IPS-18a (cell line): ENCODE measurements around the gene GCG.

ENCODE experiments used
- H3K27ac ChIP-seq: one replicate; pipeline ENCODE4 v1.5.1; 2013; ENCODE audit warnings: low read length
- H3K27me3 ChIP-seq: one replicate; pipeline ENCODE4 v1.6.1; 2013; ENCODE audit warnings: mild to moderate bottlenecking, low read length; ENCODE audit not compliant: control insufficient read depth, insufficient read depth
- H3K36me3 ChIP-seq: one replicate; pipeline ENCODE4 v1.6.1; 2013; ENCODE audit warnings: low read depth, low read length; ENCODE audit not compliant: control insufficient read depth
- H3K4me1 ChIP-seq: one replicate; pipeline ENCODE4 v1.6.1; 2013; ENCODE audit warnings: low read depth, low read length; ENCODE audit not compliant: control insufficient read depth
- H3K4me3 ChIP-seq: one replicate; pipeline ENCODE4 v1.5.1; 2013; ENCODE audit warnings: low read length
- H3K9ac ChIP-seq: one replicate; pipeline ENCODE4 v1.6.1; 2013; ENCODE audit warnings: mild to moderate bottlenecking, low read length, moderate library complexity
- H3K9me3 ChIP-seq: one replicate; pipeline ENCODE4 v1.6.1; 2013; ENCODE audit warnings: low read depth, low read length; ENCODE audit not compliant: control insufficient read depth

The GCG gene

GRCh38 chr2:162149466-162149865 is 2.6 kb downstream of the GCG start:
- Histone ChIP-seq H3K4me1 (peaks cover 3% of the 10 kb centered on the region), H3K4me3 (no peak overlapping the region), H3K9me3 (no peaks in the 10 kb centered on the region), H3K27ac (no peak overlapping the region), H3K27me3 (no peaks in the 10 kb centered on the region), H3K36me3 (no peaks in the 10 kb centered on the region), H3K9ac (no peak overlapping the region)

GRCh38 chr2:162148956-162149355 is 3.1 kb downstream of the GCG start:
- no peaks in the 10 kb centered on the region for H3K9me3 ChIP-seq
- no peak overlapping the region for H3K27ac ChIP-seq
- no peak overlapping the region for H3K4me3 ChIP-seq
- H3K27me3 ChIP-seq = no peaks in the 10 kb centered on the region
- H3K9ac ChIP-seq = no peak overlapping the region
- H3K36me3 ChIP-seq = no peaks in the 10 kb centered on the region
- peaks cover 3% of the 10 kb centered on the region for H3K4me1 ChIP-seq

- no peak overlapping the region for H3K4me3 ChIP-seq
- H3K9me3 ChIP-seq = no peaks in the 10 kb centered on the region
- no peaks in the 10 kb centered on the region for H3K4me1 ChIP-seq
- H3K36me3 ChIP-seq = no peaks in the 10 kb centered on the region
- H3K27me3 ChIP-seq = no peaks in the 10 kb centered on the region
- H3K27ac ChIP-seq = no peak overlapping the region
- H3K9ac ChIP-seq = no peak overlapping the region
Measured at GRCh38 chr2:162143969-162144368, 8.1 kb downstream of the GCG start.

- no peaks in the 10 kb centered on the region for H3K36me3 ChIP-seq
- H3K27ac ChIP-seq = no peak overlapping the region
- H3K4me1 ChIP-seq = no peaks in the 10 kb centered on the region
- H3K27me3 ChIP-seq = no peaks in the 10 kb centered on the region
- H3K9me3 ChIP-seq = no peaks in the 10 kb centered on the region
- H3K9ac ChIP-seq = no peak overlapping the region
- H3K4me3 ChIP-seq = no peak overlapping the region
Measured at GRCh38 chr2:162138310-162138709, 13.7 kb downstream of the GCG start.

- Histone ChIP-seq H3K36me3 (no peaks in the 10 kb centered on the region), H3K4me1 (no peaks in the 10 kb centered on the region), H3K9ac (no peak overlapping the region), H3K4me3 (no peak overlapping the region), H3K27me3 (no peaks in the 10 kb centered on the region), H3K27ac (no peak overlapping the region), H3K9me3 (no peaks in the 10 kb centered on the region)
Measured at GRCh38 chr2:162127422-162127821, 24.6 kb downstream of the GCG start.

GRCh38 chr2:162126527-162126926 is 25.5 kb downstream of the GCG start:
- Histone ChIP-seq H3K27ac (no peak overlapping the region), H3K4me3 (no peak overlapping the region), H3K36me3 (no peaks in the 10 kb centered on the region), H3K9me3 (no peaks in the 10 kb centered on the region), H3K4me1 (no peaks in the 10 kb centered on the region), H3K27me3 (no peaks in the 10 kb centered on the region), H3K9ac (no peak overlapping the region)

GRCh38 chr2:162126111-162126519 is 25.9 kb downstream of the GCG start:
- Histone ChIP-seq H3K4me3 (no peak overlapping the region), H3K36me3 (no peaks in the 10 kb centered on the region), H3K27me3 (no peaks in the 10 kb centered on the region), H3K9me3 (no peaks in the 10 kb centered on the region), H3K9ac (no peak overlapping the region), H3K4me1 (no peaks in the 10 kb centered on the region), H3K27ac (no peak overlapping the region)

- H3K27ac ChIP-seq = no peak overlapping the region
- no peaks in the 10 kb centered on the region for H3K9me3 ChIP-seq
- H3K4me1 ChIP-seq = no peaks in the 10 kb centered on the region
- H3K27me3 ChIP-seq = no peaks in the 10 kb centered on the region
- no peak overlapping the region for H3K4me3 ChIP-seq
- H3K36me3 ChIP-seq = no peaks in the 10 kb centered on the region
- no peak overlapping the region for H3K9ac ChIP-seq
Measured at GRCh38 chr2:162125138-162125537, 26.9 kb downstream of the GCG start.

- Histone ChIP-seq H3K9me3 (no peaks in the 10 kb centered on the region), H3K27ac (no peak overlapping the region), H3K4me3 (no peak overlapping the region)
Measured at GRCh38 chr2:162123806-162124758, 28.0 kb downstream of the GCG start.

GRCh38 chr2:162118166-162119031 is 33.6 kb downstream of the GCG start:
- Histone ChIP-seq H3K4me3 (no peak overlapping the region), H3K36me3 (no peaks in the 10 kb centered on the region), H3K9me3 (no peaks in the 10 kb centered on the region), H3K27me3 (no peaks in the 10 kb centered on the region), H3K9ac (no peak overlapping the region), H3K27ac (no peak overlapping the region), H3K4me1 (peaks cover 6% of the 10 kb centered on the region)

More at GRCh38 chr2:162123806-162124758, 28.0 kb downstream of the GCG start:
- Histone ChIP-seq H3K27me3 (no peaks in the 10 kb centered on the region), H3K9ac (no peak overlapping the region), H3K36me3 (no peaks in the 10 kb centered on the region), H3K4me1 (no peaks in the 10 kb centered on the region)

- Histone ChIP-seq H3K27me3 (no peaks in the 10 kb centered on the region), H3K27ac (no peak overlapping the region), H3K4me3 (no peak overlapping the region), H3K9me3 (no peaks in the 10 kb centered on the region), H3K9ac (no peak overlapping the region), H3K4me1 (peaks cover 14% of the 10 kb centered on the region), H3K36me3 (no peaks in the 10 kb centered on the region)
Measured at GRCh38 chr2:162116352-162116751, 35.7 kb downstream of the GCG start.
